Stimulated activated CD8-positive, alpha-beta memory T cell treated with anti-CD3 and anti-CD28 coated beads, Interleukin-7, amount 100 ng/mL, for 1 hour (primary cell): ENCODE measurements around the gene MBOAT1.

Experiments
- DNase-seq, 2 donors: peaks; one replicate each; pipeline ENCODE4 v3.0.0-alpha.2; 2020; ENCODE audit warnings: low read depth in 2 of 2

MBOAT1 gene

DNA sequence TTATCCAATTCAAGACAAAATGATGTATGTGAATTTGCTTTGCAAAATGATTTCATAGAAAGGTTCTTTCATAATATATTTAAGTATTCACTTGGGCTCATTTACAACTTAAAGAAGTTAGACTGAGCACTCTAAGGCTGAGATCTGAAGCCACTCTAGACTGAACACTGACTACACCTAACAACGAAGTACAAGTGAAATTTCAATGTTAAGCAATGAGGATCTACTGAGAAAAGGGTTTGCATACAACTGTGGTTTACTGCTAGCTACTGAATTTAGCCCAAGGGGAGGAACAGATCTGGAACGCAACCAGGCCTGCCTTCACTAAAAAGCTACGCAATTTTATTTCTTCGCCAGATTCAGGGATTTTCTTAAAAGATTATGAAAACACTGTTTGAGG, 106.4 kb downstream of the MBOAT1 start:
- no peak for DNase-seq

DNA sequence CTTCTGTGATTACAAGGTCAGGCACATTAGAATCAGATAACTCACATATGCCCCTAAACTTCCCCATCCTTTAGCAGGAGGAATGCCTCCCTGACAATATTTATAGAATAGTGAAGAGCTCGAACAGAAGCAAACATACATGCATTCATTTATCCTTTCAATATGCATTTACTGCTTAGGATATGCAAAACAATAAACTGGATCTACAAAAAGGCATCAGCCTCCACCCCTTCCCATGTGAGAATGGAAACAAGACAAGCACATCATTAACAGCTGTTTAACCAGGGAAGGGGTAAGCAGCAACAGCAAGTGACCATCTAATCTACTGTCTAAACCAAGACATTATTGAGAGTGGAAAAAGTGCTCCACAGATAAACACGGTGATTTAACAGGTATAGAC, 107.6 kb downstream of the MBOAT1 start:
- DNase-seq: no peak

DNA sequence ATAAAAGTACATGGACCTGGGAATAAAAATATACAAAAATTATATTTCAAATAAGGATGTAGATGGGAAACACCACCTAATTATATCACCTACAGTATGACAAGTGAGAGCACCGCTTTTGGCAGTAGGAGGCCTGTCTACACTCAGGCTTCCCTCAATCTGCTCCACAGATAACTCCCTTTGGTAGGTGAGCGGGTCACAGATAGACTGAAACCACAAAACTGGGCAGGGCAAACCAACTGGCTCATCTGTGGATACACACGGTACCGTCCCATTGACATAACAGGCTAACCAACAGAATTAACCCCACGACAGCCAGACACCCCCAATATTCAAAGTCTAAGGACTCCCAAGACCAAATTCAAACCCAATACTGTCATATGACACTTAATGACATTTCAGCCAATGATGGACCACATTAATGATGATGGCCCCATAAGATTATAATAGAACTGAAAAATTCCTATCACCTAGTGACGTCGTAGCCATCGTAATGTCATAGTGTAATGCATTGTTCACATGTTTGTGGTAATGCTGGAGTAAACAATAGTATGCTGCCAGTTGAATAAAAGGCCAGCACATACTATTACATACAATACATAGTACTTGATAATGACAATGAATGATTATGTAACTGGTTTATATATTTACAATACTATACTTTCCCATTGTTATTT, 109.7 kb downstream of the MBOAT1 start:
- DNase-seq: no peak

DNA sequence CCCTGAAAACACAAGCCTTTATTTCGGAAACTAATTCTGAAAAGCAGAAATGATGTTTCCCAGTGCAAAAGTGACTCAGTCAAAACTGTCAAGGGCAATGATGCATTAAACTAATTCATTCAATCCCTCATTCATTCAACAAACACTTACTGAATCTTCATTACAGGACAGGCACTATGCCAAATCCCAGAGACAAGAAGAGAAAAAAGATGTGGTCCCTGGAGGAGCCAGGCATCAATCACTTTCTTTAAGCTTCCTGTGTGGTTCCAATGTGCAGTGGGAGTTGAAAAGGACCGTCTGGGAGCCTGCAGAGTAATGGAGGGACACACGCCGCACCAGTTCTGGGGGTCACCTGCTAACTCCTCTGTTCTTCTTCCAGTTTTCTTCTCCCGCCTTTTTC, 113.1 kb downstream of the MBOAT1 start:
- DNase-seq: no peak

DNA sequence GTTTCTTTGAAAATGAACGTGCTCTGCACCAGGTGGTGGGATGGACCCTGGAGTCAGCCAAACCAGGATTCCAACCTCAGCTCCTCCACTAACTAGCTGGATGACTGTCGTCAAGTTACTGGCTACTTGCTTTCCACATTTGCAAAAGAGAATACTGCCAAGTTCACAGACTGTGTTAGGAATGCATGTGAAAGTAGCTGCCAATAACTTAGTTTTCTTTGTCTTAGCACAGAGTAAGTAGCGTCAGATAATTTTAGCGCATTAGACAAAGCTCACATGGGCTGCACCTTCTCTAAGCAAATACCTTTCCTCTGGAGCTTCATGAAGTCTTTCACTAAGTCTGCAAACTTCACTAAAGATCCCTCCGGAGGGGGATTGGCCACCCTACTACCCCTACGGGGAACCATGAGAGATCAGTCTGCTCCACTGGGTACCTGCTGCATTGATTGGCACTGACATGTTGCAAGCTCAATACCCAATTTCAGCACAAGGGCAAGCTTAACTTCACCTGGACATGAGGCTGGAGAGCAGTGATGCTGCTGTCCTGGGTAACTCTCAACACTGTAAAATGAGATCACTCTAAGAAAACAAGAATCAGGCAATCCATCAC, 113.9 kb downstream of the MBOAT1 start:
- no peak for DNase-seq

DNA sequence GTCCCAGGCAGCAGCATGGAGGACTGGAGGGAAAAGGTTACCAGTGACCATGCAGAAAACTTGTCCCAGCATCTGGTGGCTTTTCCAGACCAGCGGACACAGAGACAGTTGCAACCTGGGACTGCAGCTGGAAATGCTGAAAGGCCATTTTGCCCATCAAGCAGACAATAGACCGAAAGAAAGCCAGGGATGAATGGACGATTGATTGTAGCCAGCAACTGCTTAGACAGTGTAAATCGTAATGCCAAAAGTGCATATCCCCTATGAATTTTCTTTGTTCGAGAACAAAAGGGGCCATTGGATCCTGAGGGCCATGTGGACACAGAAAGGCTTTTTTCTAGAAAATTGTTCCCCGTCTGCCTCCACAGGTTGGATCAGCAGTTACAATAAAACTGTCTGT, 115.7 kb downstream of the MBOAT1 start:
- no peak for DNase-seq

DNA sequence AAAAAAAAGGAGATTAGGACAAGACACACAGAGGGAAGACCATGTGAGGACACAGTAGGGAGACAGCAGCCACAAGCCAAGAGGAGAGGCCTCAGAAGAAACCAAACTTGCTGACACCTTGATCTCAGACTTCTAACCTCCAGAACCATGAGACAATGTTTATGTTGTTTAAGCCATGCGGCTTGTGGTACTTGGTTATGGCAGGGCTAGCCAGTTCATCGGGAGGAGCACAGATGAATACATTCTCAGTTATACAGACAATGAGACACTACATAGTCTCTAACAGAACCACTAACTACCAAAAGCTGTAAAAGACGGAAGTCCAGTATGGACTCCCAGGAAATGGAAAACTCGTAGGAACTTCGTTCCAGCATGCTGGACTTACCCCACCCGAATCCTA, 116.8 kb downstream of the MBOAT1 start:
- DNase-seq: no peak

DNA sequence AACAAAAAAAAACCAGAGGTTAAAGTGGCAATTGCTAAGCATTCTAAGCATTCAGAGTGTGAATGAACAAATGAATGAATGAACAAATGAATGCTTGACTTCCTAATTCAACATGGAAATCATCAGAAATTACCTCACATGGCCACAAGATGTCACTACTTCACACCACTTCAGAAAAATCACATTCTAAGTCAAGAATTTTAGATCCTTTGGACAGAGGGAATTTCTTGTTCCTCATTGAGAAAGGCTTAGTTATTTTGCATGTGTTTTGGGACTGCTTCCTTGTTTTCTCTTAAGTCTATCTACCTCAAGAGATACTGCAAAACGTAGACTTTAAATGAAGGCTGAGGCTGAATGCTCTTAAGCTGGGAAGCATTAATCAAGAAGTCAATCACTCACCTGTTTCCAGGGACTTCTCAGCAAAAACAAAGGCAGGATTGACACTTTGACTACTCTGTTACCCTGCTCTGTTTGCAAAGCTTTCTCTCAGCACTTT, 120.2 kb downstream of the MBOAT1 start:
- no peak for DNase-seq

DNA sequence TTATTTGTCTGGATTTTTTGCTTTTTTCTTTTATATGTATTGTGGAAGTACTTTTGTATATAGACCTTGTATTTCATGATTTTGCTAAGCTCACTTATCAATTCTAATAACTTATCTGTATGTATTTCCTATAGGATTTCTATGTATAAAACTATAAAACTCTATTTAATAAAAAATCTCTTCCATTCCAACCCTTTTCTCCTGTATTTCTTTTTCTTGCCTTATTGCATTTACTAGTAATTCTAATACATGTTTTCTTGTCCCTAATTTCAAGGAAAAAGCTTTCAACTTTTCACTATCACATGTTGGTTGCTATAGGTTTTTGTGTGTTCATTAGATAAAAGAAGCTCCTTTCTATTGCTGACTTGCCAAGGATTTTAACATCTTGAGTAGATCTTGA, 125.3 kb downstream of the MBOAT1 start:
- no peak for DNase-seq

DNA sequence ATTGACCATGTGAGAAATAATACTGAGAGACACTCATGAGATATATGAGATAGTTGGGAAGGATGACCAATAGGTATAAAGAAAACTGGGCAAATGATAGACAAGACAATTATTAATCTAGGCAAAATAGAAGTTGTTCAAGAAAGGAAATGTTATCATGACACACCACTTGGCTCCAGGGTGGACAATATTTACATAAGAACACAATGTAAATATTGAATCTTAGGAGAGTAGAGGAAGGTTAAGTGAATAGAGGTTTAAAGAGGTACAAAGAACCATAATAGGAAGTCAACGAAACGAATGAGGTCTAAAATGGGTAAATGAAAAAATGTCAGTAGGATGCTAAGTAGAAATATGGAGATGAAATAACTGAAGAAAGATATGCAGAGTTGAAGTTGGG, 126.5 kb downstream of the MBOAT1 start:
- no peak for DNase-seq

DNA sequence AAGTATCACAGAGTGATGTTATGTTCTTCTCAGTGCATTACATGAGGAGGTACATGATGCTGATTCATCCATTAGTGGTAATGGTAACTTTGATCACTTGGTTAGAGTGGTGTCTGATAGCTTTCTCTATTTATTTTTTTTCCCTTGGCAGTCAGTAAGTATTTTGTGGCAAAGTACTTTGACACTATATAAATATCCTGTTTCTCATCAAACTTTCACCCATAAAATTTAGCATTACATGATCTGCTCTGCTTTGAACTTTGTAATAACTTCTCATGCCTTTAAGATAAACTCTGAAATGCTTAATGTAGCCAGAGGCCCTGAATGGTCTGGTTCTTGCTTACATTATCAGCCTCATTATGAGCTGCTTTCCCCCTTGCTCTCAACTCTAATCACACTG, 127.9 kb downstream of the MBOAT1 start:
- DNase-seq: no peak

DNA sequence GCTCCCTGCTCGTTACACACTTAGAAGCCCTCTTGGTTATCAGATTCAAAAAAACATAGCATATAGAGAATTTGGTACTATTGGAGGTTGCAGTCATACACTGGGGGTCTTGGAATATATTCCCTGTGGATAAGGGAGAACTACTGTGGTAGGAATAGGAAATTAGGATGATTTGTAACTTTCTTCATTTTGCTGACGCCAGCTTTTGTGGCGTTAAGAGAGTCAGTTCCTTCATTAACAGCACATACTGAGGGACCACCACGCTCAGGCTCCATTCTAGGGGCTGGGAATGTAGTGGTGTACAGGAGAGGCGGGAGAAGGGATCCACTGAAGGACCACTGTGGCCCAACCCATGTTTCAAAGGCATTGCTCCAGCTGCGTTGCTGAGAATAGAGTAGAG, 140.3 kb downstream of the MBOAT1 start:
- no peak for DNase-seq

DNA sequence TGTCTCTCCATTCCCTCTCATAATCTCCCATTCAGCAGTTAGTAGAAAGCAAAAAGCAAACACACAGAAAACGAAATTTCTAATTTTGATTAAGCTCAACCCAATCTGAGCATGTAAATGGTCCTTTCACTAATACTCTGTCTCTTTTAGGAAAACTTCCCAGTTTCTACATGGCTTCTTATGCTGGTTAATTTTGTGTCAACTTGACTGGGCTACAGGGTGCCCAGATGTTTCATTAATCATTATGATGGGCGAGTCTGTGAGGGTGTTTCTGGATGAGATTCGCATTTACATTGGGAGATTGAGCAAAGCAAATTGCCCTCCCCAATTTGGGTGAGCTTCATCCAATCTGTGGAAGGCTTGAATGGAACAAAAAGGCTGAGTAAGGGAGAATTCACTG, 142.2 kb downstream of the MBOAT1 start:
- DNase-seq: no peak

DNA sequence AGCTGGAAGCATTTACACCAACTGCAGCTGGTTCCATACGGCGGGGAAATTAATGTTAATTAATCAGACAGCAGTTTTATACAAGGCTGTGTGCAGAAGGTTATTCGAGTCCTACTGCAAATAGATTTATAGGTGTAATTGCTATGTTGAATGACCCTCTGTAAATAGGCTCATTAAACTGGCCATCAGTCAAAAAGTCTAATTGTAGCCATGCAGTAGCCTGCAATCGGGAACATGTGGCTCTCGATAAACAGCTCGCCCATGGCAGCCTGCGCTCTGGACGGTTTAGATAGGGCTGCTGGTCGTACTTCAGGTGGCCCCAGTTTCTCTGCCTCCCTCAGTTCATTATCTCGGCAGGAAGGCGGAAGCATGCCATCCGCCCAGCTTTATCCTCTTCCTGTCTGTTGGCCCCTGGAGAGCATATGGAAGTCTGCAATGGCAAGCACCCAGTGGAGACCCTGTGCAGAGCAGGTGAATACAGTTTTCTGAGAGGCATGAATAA, 143.2 kb downstream of the MBOAT1 start:
- DNase-seq: no peak

DNA sequence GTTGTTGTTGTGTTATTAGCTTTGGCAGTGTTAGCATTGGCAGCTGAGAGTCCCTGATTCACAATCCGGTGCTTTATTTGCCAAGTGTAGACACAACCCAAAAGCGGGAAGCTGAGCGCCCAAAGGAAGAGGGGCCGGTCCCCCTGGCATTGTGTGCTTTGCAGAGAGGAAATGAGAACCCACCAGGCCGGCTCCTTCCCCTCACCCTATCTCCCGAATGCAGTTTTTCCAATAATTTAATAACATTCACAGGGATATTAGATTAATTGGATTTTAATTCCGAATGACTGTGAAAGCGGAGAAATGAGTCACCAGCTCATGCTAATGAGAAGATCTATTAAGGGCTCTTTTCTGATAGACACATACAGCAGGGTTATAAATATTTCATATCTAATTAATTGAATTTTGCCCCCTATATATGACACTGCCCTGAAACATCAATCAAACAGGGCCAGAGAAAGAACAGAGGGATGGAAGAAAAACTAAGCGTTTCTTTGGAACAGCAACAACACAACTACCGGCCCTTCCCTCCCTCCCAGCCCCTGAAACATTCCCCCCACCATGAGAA, 143.8 kb downstream of the MBOAT1 start:
- no peak for DNase-seq

DNA sequence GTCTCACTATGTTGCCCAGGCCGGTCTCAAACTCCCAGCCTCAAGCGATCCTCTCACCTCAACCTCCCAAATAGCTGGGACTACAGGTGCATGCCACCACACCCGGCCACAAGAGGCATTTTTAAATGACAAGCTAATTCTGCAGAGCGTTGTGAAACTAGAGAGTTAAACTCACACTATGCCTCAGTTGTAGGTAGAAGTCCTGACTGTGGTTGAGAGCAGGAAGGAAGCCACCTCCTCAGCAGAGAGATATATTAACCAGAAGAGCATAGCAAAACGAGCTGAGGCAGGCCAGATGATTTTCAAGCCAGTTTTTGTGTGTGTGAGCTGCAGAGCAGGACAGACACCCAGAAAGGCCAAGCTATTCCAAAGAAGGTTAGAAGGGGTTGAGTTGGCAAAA, 150.3 kb downstream of the MBOAT1 start:
- DNase-seq: no peak

DNA sequence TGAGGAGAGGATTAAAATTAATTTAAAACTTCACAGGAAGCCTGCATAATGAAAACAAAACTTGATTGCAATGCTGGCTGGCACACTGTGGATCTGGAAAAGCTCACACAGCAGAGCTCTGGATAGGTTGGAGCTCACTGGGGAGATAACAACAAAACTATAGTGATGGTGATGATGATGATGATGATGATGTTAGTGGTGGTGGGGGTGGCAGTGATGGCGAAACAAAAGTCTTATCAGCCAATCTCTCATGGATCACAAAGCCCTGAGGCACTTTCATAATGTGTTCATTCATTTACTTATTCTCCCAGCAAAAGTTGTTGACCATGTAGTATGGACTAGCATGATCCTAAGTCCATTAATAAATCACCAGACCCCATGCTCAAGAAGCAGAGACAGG, 152.0 kb downstream of the MBOAT1 start:
- DNase-seq: no peak

DNA sequence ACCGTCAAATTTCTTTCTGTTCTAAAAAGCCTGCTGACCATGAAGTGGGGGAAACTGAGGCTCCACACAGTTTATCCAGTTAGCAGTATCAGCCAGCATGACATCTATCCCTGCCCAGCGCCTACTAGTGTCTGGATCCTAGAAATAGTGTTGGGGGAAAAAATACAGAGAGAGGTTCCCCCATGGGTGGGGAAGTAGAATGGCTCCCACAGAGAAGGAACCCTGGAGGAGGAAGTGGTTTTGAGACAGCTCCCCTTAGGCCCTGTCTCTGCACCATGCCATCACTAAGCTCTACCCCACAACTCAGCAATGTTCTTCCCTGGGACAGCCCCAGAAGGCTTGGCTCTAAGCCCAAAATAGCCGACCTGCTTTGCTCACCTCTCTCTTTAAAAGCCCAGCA, 153.4 kb downstream of the MBOAT1 start:
- no peak for DNase-seq

DNA sequence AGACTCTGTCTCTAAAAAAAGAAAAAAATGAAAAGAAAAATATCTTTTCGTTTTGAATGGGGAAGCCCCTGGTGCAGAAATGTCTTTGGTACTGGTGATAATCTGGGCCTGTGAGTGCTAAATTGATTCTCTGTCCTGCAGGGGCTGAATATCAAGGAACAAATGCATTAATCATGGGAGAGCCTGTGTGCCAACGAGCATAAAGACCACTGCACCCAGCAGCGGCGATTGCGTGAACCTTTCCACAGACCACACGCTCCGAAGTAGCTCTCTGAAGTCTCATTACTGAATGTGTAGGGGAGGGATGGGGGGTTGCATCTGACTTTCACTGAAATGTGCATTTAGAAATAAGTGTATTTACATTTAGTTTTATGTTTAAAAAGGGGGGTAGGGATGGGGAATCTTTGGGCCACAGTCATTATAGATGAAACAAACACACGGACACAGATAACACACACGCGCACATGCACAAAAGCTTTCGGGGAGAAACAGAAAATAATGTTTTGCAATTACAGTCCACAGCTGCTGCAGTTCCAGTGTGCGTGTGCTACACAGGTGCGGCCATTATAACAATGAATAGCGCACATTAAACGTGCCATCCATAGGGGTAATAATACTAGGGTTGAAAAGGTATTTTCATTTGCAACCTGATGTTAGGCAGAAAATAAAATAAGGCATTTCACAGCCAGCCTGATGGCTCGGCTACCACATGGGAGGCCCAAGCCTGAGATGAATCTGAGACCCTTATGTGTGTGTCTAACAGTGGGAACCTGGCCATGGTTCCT, 154.0 kb downstream of the MBOAT1 start:
- DNase-seq: no peak

DNA sequence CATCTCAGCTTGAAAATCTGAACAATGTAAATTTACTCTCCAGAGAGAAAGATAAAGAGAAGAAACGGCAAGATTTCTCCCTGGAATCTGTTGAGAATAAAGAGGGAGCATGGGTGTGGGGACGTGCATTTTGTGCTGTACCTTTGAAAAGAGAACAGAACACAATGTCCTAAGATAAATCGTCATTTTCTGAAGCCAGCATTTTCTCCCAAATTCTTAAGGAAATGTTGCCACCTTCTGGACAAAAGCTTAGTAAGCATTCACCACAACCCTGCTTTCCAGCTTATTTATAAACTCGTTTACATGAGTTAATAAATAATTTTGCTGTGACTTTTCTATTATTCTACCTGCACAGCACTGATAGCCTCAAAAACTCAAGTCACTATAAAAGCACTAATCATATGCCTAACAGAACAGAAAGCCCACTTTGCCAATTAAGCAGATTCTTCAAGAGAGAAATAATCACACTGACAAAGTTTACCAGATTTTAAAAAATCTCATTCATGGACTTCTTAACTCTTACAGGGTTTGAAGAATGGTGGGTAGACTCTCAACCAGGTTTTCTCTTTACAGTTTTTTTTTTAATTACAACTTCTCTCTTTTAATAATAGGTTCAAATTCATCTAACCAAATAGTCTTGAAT, 155.8 kb downstream of the MBOAT1 start:
- no peak for DNase-seq

DNA sequence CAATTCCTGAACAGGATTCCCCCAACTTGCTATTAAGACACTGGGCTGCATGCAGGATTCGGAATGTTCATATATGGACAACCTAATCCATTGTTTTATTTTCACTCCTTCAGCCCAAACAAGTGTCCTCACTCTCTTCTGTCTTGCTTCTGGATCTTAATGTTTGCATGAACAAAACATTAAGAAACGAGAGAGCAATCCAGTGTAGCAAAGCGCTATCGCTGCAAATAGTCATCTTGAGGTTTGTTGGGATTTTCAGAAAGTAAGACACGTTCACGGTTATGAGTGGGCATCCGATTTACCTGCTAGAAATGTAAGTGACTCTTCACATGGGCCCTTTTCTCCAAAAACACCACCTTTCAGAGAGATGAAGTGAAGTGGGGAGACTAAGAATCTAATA, 156.4 kb downstream of the MBOAT1 start:
- no peak for DNase-seq
